H1 (cell line): ENCODE measurements around the gene MCM8. TPM values are rescaled to one million over a fixed set of nuclear protein-coding genes. Genes with fewer than 3 reads are reported as not detected.

Experiments
- CTCF ChIA-PET: fragments of 300-600 bp; sonication (Branson Sonifier 250); formaldehyde crosslinking; loops from one replicate; lab custom pipeline; 2021; ENCODE audit not compliant: partially characterized antibody; lab: Charles Lee
- POLR2A ChIA-PET: fragments of 300-600 bp; sonication (Branson Sonifier 250); formaldehyde crosslinking; loops from one replicate; lab custom pipeline; 2021; ENCODE audit warnings: inconsistent platforms; ENCODE audit not compliant: partially characterized antibody; lab: Charles Lee
- DNase-seq, 2 experiments: peaks; one replicate each; pipeline versions ENCODE4 v3.0.0 to v3.0.0-alpha.2; 2010 to 2022; ENCODE audit warnings: low spot score in 2 of 2, low read depth in 1 of 2, mixed read lengths in 1 of 2
- FAIRE-seq: peaks from 2 replicates; lab custom pipeline; 2011; peaks lifted over from hg19 to GRCh38; lab: Jason Lieb, UNC
- H2AFZ ChIP-seq: 2 replicates; pipeline ENCODE4 v1.8.1; 2012; ENCODE audit warnings: low read length, inconsistent platforms
- H2AK5ac ChIP-seq: 2 replicates; pipeline ENCODE4 v1.6.1; 2013; ENCODE audit warnings: low read depth, low read length
- H2BK120ac ChIP-seq: replicated peaks from 2 replicates; pipeline ENCODE3; 2013; ENCODE audit warnings: low read depth, low read length, inconsistent platforms
- H2BK12ac ChIP-seq: 2 replicates; pipeline ENCODE4 v1.6.1; 2013; ENCODE audit warnings: low read depth, low read length
- H2BK15ac ChIP-seq: 2 replicates; pipeline ENCODE4 v1.6.1; 2013; ENCODE audit warnings: low read length
- H2BK20ac ChIP-seq: 2 replicates; pipeline ENCODE4 v1.6.1; 2013; ENCODE audit warnings: low read length
- H2BK5ac ChIP-seq: 2 replicates; pipeline ENCODE4 v1.6.1; 2013; ENCODE audit warnings: low read depth, low read length
- H3K14ac ChIP-seq: 2 replicates; pipeline ENCODE4 v1.6.1; 2013; ENCODE audit warnings: inconsistent platforms; ENCODE audit not compliant: insufficient read length
- H3K18ac ChIP-seq: 2 replicates; pipeline ENCODE4 v1.6.1; 2013; ENCODE audit warnings: low read length; ENCODE audit errors: extremely low read depth
- H3K23ac ChIP-seq: 2 replicates; pipeline ENCODE4 v1.6.1; 2013; ENCODE audit warnings: inconsistent platforms; ENCODE audit not compliant: insufficient read length
- H3K23me2 ChIP-seq: 2 replicates; pipeline ENCODE4 v1.6.1; 2013; ENCODE audit warnings: low read depth, low read length
- H3K27ac ChIP-seq: 2 replicates; pipeline ENCODE4 v1.6.1; 2011; ENCODE audit warnings: low read depth, low read length, inconsistent platforms
- H3K27me3 ChIP-seq, 4 experiments: replicated peaks in 1 of 4; 1 replicate in 1 of 4; 2 replicates in 3 of 4; pipeline versions ENCODE4 v1.6.1 to v1.8.1; 2011 to 2013; ENCODE audit warnings: low read length in 3 of 4, mild to moderate bottlenecking in 3 of 4, inconsistent platforms in 2 of 4, mixed read lengths in 2 of 4, moderate library complexity in 1 of 4; ENCODE audit not compliant: control insufficient read depth in 3 of 4, insufficient read depth in 3 of 4; ENCODE audit errors: extremely low read depth in 1 of 4
- H3K36me3 ChIP-seq, 4 experiments: 2 replicates each; pipeline versions ENCODE4 v1.6.1 to v1.8.1; 2011 to 2013; ENCODE audit warnings: mild to moderate bottlenecking in 4 of 4, low read length in 3 of 4, moderate library complexity in 2 of 4, control low read depth in 1 of 4, inconsistent platforms in 1 of 4; ENCODE audit not compliant: insufficient read depth in 4 of 4, control insufficient read depth in 2 of 4
- H3K4ac ChIP-seq: replicated peaks from 2 replicates; pipeline ENCODE3; 2013; ENCODE audit warnings: low read length, low read depth, mixed read lengths, inconsistent platforms; ENCODE audit not compliant: insufficient read length
- H3K4me1 ChIP-seq, 4 experiments: replicated peaks in 1 of 4; 1 replicate in 1 of 4; 2 replicates in 3 of 4; pipeline versions ENCODE4 v1.6.1 to v1.8.1; 2011 to 2013; ENCODE audit warnings: low read length in 3 of 4, inconsistent platforms in 2 of 4, mixed read lengths in 1 of 4; ENCODE audit not compliant: insufficient read depth in 4 of 4, control insufficient read depth in 3 of 4
- H3K4me2 ChIP-seq, 2 experiments: 2 replicates each; pipeline versions ENCODE4 v1.6.1 to v1.8.1; 2011 to 2013; ENCODE audit warnings: low read depth in 2 of 2, low read length in 2 of 2, control low read depth in 1 of 2, inconsistent platforms in 1 of 2, mild to moderate bottlenecking in 1 of 2; ENCODE audit not compliant: insufficient read depth in 1 of 2
- H3K4me3 ChIP-seq, 4 experiments: fragments of 200-600, 300-600 bp in 1 of 4; sonication (generic), shearing (Covaris generic), sonication (Bioruptor Twin) in 1 of 4; 2 replicates each; pipeline versions ENCODE4 v1.5.1 to v1.8.1; 2011 to 2016; ENCODE audit warnings: low read length in 4 of 4, low read depth in 3 of 4, control low read depth in 2 of 4, inconsistent platforms in 2 of 4, mild to moderate bottlenecking in 2 of 4, mixed read lengths in 1 of 4, moderate library complexity in 1 of 4; ENCODE audit not compliant: insufficient read depth in 2 of 4; ENCODE audit errors: extremely low read depth in 1 of 4
- H3K56ac ChIP-seq: replicated peaks from 2 replicates; pipeline ENCODE3; 2013; ENCODE audit warnings: low read depth, mild to moderate bottlenecking, mixed read lengths, low read length, inconsistent platforms; ENCODE audit not compliant: insufficient read length
- H3K79me1 ChIP-seq: 2 replicates; pipeline ENCODE4 v1.6.1; 2013; ENCODE audit warnings: low read depth, low read length, control low read depth
- H3K79me2 ChIP-seq, 2 experiments: 2 replicates each; pipeline versions ENCODE4 v1.6.1 to v1.8.1; 2012 to 2013; ENCODE audit warnings: low read length in 2 of 2, mild to moderate bottlenecking in 2 of 2, inconsistent platforms in 1 of 2; ENCODE audit not compliant: insufficient read depth in 2 of 2, control insufficient read depth in 1 of 2
- H3K9ac ChIP-seq, 4 experiments: replicated peaks in 1 of 4; 1 replicate in 1 of 4; 2 replicates in 3 of 4; pipeline versions ENCODE4 v1.6.1 to v1.8.1; 2011 to 2013; ENCODE audit warnings: low read depth in 3 of 4, low read length in 3 of 4, control low read depth in 2 of 4, mild to moderate bottlenecking in 2 of 4, moderate library complexity in 2 of 4, inconsistent platforms in 1 of 4; ENCODE audit errors: extremely low read depth in 1 of 4
- H3K9me3 ChIP-seq, 2 experiments: 2 replicates each; pipeline versions ENCODE4 v1.6.1 to v1.8.1; 2012 to 2013; ENCODE audit warnings: mild to moderate bottlenecking in 2 of 2, moderate library complexity in 2 of 2, control low read depth in 1 of 2, inconsistent platforms in 1 of 2, low read depth in 1 of 2, low read length in 1 of 2, mixed read lengths in 1 of 2; ENCODE audit not compliant: insufficient read depth in 2 of 2
- H4K20me1 ChIP-seq, 2 experiments: replicated peaks in 1 of 2; 2 replicates each; pipeline versions ENCODE3 to v1.8.1; 2011 to 2013; ENCODE audit warnings: inconsistent platforms in 2 of 2, low read length in 2 of 2, mild to moderate bottlenecking in 1 of 2; ENCODE audit not compliant: insufficient read depth in 2 of 2, control insufficient read depth in 1 of 2
- H4K5ac ChIP-seq: 2 replicates; pipeline ENCODE4 v1.6.1; 2013; ENCODE audit warnings: low read length, low read depth, mixed read lengths, inconsistent platforms; ENCODE audit not compliant: insufficient read length
- H4K8ac ChIP-seq: 2 replicates; pipeline ENCODE4 v1.8.0; 2013; ENCODE audit warnings: mild to moderate bottlenecking, moderate library complexity, low read length, inconsistent platforms; ENCODE audit not compliant: insufficient read depth; ENCODE audit errors: extremely low read depth
- H4K91ac ChIP-seq: replicated peaks from 2 replicates; pipeline ENCODE3; 2013; ENCODE audit warnings: low read length, mixed read lengths, inconsistent platforms; ENCODE audit not compliant: insufficient read length
- FOSL1 ChIP-seq: IDR thresholded peaks from 2 replicates; pipeline ENCODE4 v1.6.1; 2011; ENCODE audit warnings: mild to moderate bottlenecking, low read depth, low read length, moderate library complexity; ENCODE audit not compliant: insufficient read depth
- JUN ChIP-seq: IDR thresholded peaks from 2 replicates; pipeline ENCODE4 v1.6.1; 2011; ENCODE audit warnings: low read depth, mild to moderate bottlenecking, improper control_type of control experiment, low read length
- KDM1A ChIP-seq: fragments of 200-600, 300-600 bp; sonication (generic); IDR thresholded peaks from 2 replicates; pipeline ENCODE4 v1.7.1; 2016; ENCODE audit warnings: mild to moderate bottlenecking, low read length, borderline replicate concordance
- POLR2AphosphoS5 ChIP-seq: IDR thresholded peaks from 2 replicates; pipeline ENCODE4 v1.6.1; 2011; ENCODE audit warnings: low read depth, low read length
- SIN3A ChIP-seq, 2 experiments: IDR thresholded peaks in 1 of 2; conservative IDR thresholded peaks in 1 of 2; 2 replicates each; pipeline ENCODE4 v1.6.1; 2011 to 2012; ENCODE audit warnings: low read length in 2 of 2, improper control_type of control experiment in 1 of 2, low read depth in 1 of 2, mild to moderate bottlenecking in 1 of 2
- TCF12 ChIP-seq: IDR thresholded peaks from 2 replicates; pipeline ENCODE4 v1.6.1; 2011; ENCODE audit warnings: low read depth, mild to moderate bottlenecking, low read length
- WGBS, 2 experiments: shearing (Covaris generic) in 1 of 2; methylation state at CpG; one replicate each; pipeline versions ENCODE4 v1.1.6 to v1.1.7; 2013 to 2015; ENCODE audit warnings: low lambda C conversion rate in 2 of 2, mixed read lengths in 2 of 2, inconsistent platforms in 1 of 2, low coverage in 1 of 2, missing lambda C conversion rate in 1 of 2; ENCODE audit not compliant: insufficient replicate concordance in 2 of 2, insufficient coverage in 1 of 2, insufficient read length in 1 of 2; ENCODE audit errors: extremely low coverage in 1 of 2, missing lambda C conversion rate in 1 of 2; 5-methylcytosine and 5-hydroxymethylcytosine counted together
- polyA plus RNA-seq, 7 experiments: library from polyadenylated mRNA; depleted of rRNA in 3 of 7; stranded (reverse) in 5 of 7; unstranded in 2 of 7; fragments of >200 nt in 5 of 7; fragments of 200-250 nt in 2 of 7; gene quantifications; 1 replicate in 5 of 7; 2 replicates in 1 of 7; 4 replicates in 1 of 7; pipeline versions ENCODE4 v1.2.1 to v1.2.3, GENCODE V29; 2011 to 2013; ENCODE audit warnings: missing spikeins in 2 of 7, mixed read lengths in 2 of 7
- total RNA-seq: library from RNA; stranded (reverse); fragmentation: NEBNext Ultra II Directional; extraction: Animal tissue kit (Norgen Biotek cat#: 25700); gene quantifications from 2 replicates; pipeline ENCODE4 v1.2.1, GENCODE V29; 2021

Gene MCM8
- total and polyA plus RNA-seq, 2 of the 8 experiments (the other 6 are each of a cell fraction or from before 2014, with no cell fraction given): 7.1 to 31.9 TPM

DNA sequence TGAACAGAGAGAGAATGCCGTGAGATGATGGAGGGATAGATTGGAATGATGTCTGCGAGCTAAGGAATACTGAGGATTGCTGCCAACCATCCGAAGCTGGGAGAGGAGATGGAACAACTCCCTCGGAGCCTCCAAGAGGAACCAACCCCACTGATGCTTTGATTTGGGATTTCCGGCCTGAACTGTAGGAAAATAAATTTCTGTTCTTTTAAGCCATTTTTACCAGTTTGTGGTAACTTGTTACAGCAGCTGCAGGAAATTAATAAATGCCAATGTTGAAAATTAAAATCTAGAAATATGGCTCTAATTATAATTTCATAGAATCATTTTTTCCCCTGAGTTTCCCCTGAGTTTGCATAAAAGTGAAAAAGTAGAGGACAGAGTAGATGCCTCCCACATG, 89.3 kb downstream of the MCM8 start:
- no peak overlapping the region for H4K91ac ChIP-seq

More for the DNA sequence above, 89.3 kb downstream of the MCM8 start:
- CTCF ChIA-PET: no interaction called here
- H3K9me3 ChIP-seq: no peaks in the 10 kb centered on the region
- no peak overlapping the region for H2BK5ac ChIP-seq
- H3K9ac ChIP-seq: no peak overlapping the region
- H3K4me3 ChIP-seq: no peak overlapping the region
- no peak overlapping the region for H3K14ac ChIP-seq
- no peaks in the 10 kb centered on the region for H3K4me1 ChIP-seq
- H2BK20ac ChIP-seq: no peak overlapping the region
- H3K56ac ChIP-seq: no peak overlapping the region
- H2BK120ac ChIP-seq: no peak overlapping the region
- no peak overlapping the region for H4K5ac ChIP-seq
- no peak overlapping the region for H2AFZ ChIP-seq
- no peaks in the 10 kb centered on the region for H3K23me2 ChIP-seq
- H2BK12ac ChIP-seq: no peak overlapping the region
- H4K8ac ChIP-seq: no peak overlapping the region
- H3K79me2 ChIP-seq: no peaks in the 10 kb centered on the region
- TF ChIP-seq TCF12 (no peak), SIN3A (conservative IDR thresholded peaks at IDR 0.05 in 1 of 2, IDR thresholded peaks at IDR 0.05 in 1 of 2; ENCODE audit: low read depth in 1 of 2, low read length in 2 of 2) (no peak), JUN (no peak), KDM1A (no peak), FOSL1 (no peak), POLR2AphosphoS5 (no peak)
- TF ChIP-seq, all 59 proteins: peak for 0
- Histone ChIP-seq H3K18ac (no peak overlapping the region), H3K79me1 (no peaks in the 10 kb centered on the region), H4K20me1 (no peaks in the 10 kb centered on the region), H2AK5ac (no peak overlapping the region), H3K4ac (no peak overlapping the region), H3K27ac (no peak overlapping the region), H2BK15ac (no peak overlapping the region), H3K23ac (no peak overlapping the region), H3K4me2 (no peak overlapping the region), H3K27me3 (no peaks in the 10 kb centered on the region), H3K36me3 (peaks cover 0 to 31% (median 16%) of the 10 kb centered on the region in 4 experiments; a peak in 7 of 8 replicates)
- POLR2A ChIA-PET: no interaction called here
- DNase-seq (no peak), FAIRE-seq (no peak)
- WGBS, 2 experiments: 90% methylated on average over 5 of the region's 5 CpGs; no CpG with 5 or more reads in 1 of the 2 experiments
